Inferior parietal cortex (tissue), 1 donor: ENCODE results near the gene DENND5A.
A peak's percentile ranks its signal among the peaks of the same experiment; 100 is the strongest.
"Not testable (repeated sequence)": the region's sequence is repeated elsewhere in the genome, so short reads cannot be mapped to it uniquely, and the experiment has no call there.

Experiments
- DNase-seq: peaks from one replicate; pipeline ENCODE4 v3.0.0-alpha.2; 2016; ENCODE audit errors: extremely low spot score

The DENND5A gene

DNA sequence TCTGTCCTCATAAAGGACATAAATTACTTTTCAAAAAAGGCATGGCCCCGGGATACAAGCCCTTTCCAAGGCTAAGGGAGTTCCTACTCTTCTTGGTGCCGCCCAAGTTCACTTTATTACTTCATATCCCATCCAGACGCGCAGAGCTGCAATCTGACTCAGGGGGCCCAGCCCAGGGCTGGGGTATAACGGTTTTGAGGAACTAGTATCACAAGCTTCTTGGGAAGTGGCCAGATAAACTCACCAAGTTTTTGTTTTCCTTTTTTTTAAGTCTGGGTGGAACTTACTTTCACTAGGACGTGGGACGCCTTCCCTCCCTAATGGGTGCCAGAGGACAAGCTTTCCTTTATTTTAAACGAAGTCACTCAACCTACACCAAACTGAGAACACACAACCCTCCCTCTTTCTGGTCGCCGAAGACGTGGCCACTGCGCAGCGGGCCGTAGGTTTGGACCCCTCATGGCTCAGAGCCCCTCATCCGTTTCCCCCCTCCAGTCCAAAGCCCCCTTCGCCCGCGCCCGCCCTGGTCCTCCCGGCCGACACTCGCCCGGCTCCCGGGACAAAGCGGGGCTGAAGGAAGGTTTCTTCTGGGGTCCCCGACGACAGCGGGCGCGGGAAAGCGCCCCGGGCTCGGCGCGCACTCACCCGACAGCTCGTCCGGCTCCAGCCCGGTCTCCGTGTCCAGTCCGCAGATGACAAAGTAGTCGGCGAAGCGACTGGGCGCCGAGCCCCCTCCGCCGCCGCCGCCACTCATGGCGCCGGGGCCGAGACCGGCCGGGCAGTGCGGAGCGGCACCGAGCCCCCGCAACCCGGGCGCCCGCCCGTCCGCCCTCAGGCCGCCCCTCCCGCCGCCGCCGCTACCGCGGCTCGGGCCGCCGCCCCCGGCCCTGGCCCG lies 587 bp downstream of the DENND5A start:
- DNase-seq, result peak; percentile 74

DNA sequence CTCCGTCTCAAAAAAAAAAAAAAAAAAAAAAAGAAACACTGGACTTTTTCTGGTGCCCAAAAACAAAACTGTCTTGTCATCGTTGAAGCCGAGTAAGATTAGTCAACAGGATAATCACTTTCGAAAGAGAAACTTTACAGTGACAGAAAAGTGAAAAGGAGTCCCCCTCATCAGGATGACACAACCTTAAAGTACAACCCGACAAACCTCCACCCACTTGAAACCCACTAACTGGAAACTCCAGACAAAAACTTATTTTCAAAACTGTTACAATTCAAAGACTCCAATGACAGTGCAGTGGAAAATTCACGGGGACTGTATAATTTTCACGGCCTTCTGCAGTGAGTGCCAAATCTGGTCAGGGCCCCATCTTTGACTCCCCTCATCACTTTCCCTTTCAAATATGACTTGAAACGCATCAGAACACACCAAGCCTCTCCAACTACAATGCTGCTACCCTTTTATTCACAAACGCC lies 1.3 kb downstream of the DENND5A start:
- DNase-seq, result no peak

DNA sequence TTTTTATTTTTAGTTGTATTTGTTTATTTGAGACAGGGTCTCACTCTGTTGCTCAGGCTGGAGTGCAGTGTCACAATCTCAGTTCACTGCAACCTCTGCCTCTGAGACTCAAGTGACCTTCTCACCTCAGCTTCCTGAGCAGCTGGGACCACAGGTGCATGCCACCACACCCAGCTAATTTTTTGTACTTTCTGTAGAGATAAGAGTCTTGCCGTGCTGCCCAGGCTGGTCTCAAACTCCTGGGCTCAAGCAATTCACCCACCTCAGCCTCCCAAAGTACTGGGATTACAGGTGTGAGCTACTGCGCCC lies 4.4 kb downstream of the DENND5A start:
- DNase-seq, result not testable (repeated sequence)

DNA sequence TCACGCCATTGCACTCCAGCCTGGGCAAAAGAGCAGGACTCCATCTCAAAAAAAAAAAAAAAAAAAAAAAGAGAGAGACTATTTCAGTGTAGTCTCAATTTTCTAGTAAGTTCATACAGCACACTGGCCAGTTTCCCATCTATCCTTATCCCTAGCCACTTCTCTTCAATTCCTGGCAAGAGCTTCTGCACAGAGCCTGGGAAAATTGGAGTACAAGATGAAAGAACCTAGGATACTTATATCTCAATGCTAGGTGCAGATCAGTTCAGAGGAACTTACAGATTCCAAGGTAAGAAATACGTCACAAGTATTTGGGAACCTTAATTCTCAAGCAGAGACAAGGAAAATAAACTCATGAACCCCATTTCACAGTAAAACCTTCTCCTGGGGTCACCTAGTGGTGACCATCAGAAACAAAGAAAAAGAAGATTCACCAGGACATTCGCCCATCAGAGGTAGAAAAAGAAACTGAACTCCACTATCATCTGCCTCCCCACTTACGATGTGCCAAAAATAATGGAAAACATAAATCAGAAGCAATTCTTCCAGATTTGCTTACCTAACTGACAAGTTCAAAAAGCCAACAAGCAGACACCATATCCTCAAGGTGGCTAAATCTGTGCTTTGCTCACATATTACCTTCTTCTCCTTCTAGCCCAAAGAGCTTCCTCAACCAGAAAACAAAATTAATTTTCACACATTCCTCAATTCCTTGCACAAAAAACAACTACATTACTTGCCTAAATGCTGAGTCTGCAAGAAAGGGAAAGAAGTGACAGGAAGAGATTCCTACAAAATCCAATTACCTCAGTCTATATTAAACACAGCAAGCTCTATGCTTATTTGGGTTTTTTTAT lies 4.9 kb downstream of the DENND5A start:
- no peak for DNase-seq

DNA sequence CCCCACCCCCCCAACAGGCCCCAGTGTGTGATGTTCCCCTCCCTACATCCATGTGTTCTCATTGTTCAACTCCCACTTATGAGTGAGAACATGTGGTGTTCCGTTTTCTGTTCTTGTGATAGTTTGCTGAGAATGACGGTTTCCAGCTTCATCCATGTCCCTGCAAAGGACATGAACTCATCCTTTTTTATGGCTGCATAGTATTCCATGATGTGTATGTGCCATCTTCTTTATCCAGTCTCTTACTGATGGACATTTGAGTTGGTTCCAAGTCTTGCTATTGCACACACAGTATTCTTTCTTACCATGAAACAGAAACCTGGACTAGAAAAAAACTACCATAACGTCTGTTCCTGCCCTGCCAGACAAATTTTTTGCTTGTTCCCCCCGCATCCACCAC lies 6.9 kb downstream of the DENND5A start:
- DNase-seq, result not testable (repeated sequence)

DNA sequence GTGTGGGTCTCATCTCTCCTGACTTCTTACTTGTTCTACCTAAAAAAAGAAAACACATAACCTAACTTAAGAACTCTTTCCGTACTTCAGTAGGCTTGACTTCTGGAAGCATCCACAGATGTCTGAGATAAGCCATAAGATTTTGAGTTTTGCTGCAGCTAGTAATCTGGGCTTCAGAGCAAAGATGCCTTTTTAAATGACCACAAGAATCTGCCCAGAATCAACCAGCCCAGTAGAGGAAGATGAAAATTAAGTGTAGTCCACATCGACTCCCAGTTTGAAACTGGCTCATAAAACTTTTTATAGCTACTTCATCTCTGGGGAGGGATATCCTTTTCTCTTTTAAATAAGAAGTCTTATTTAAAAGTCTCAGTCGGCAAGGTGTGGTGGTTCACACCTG lies 10.7 kb downstream of the DENND5A start:
- DNase-seq, result no peak

DNA sequence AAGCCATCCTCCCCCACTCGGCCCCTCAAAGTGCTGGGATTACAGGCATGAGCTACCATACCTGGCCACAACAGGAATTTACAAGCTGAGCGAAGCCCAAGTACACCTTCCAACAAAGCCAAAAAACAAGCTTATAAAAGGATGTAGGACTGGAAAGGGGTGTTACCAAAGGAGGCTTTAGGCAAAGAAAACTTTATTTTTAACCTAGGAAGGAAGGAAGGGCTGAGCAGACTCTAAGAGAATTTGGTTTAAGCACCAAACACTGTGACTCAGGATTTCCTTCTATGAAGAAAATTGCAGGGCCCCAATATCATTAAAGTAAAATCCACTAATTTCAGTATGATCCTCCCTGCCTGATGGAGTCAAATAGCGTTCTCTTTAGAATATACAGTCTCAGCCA lies 12.1 kb downstream of the DENND5A start:
- no peak for DNase-seq

DNA sequence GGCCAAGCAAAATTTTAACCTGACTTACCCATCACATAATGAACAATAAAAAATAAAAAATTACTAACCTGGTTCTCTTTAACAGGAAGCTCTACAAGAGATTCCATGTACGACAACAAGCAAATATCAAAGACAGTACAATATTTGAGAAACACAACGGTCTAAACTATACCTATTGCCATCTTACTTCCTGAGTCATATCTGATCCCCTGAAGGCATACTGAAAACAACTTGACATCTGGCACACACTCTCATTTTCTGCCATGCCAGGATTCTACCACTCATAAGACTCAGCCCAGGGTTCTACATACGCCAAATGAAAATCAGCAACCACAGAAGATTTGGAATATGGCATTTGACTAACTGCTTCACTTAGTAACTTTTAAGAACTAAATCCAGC lies 13.8 kb downstream of the DENND5A start:
- DNase-seq, result no peak

DNA sequence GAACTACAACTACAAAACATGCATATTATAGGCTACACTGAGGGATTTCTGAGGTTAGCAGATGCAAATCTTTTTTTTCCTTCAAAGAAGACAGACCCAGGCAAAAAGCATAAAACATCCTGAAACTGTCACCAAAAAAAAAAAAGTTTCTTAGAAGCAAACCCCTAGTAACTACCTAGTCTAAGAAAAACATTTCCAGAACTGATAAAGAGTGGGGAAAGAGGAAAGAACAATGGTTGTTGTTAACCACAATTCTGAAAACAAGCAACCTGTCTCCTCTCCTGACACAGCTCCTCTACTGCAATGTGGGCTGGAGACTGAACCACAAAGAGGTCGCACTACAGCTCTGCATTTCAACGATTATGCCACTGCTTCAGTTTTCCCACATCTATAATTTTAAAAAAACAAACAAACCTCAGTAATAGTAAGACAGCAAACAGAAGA lies 15.0 kb downstream of the DENND5A start:
- no peak for DNase-seq

DNA sequence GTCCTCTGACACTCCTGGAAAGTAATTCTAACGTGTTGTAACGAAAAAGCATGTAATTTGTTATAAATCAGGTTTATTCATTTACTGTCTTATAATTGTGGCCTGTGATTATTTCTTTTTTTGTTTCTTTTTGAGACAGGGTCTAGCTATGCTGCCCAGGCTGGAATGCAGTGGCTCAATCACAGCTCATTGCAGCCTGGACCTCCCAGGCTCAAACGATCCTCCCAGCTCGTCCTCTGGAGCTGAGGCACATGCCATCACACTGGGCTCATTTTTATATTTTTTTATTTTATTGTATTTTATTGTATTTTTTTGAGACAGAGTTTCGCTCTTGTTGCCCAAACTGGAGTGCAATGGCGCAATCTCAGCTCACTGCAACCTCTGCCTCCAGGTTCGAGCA lies 15.9 kb downstream of the DENND5A start:
- no peak for DNase-seq

DNA sequence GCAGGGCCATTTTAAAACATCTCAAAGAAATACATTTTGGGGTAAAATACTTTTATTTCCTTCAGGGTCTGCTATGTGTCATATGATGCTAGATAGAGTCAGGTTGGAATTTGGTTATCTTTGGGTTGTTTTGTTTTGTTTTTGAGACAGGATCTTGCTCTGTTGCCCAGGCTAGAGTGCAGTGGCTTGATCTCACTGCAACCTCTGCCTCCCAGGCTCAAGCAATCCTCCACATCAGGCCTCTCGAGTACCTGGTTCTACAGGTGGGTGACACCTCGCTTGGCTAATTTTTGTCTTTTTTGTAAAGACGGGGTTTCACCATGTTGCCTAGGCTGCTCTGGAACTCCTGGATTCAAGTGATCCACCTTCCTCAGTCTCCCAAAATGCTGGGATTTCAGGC lies 17.3 kb downstream of the DENND5A start:
- no peak for DNase-seq

DNA sequence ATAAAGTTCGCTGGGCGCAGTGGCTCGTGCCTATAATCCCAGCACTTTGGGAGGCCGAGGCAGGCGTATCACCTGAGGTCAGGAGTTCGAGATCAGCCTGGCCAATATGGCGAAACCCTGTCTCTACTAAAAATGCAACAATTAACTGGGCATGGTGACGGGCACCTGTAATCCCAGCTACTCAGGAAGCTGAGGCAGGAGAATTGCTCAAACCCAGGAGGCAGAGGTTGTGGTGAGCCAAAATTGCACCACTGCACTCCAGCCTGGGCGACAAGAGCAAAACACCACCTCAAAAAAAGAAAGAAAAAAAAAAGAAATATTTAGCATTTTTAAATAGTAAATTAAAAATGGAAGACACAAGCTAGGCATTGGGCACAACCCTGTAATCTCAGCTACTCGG lies 28.9 kb downstream of the DENND5A start:
- not testable (repeated sequence) for DNase-seq

DNA sequence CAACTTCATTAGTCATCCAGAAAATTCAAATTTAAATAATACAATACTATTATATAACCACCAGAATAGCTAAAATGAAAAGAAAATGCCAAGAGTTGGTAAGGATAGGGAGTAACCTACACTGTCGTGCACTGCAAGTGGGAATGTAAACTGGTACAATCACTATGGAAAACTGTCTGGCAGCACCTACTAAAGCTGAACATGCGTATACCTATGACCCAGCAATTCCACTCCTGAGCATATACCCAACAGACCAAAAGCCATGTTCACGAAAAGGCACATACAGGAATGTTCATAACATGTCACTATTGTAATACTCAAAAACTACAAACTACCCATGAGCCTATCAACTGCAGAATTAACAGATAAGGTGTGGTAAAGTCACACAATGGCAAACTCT lies 32.7 kb downstream of the DENND5A start:
- no peak for DNase-seq

DNA sequence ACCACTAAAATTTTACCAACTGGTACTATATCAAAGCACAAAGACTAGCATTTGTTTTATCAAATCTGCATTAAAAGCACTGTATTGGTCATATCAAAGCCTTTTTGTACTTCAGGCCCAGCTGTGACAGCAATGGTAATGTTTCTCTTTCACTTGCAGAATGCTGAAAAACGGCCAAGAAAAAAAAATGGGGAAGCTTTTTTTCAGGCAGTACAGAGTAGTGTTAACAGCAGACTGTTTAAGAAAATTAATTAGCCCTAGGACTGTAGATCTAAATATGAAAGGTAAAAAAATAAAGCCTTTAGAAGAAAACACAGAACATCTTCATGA lies 33.3 kb downstream of the DENND5A start:
- DNase-seq, result peak; percentile 93

DNA sequence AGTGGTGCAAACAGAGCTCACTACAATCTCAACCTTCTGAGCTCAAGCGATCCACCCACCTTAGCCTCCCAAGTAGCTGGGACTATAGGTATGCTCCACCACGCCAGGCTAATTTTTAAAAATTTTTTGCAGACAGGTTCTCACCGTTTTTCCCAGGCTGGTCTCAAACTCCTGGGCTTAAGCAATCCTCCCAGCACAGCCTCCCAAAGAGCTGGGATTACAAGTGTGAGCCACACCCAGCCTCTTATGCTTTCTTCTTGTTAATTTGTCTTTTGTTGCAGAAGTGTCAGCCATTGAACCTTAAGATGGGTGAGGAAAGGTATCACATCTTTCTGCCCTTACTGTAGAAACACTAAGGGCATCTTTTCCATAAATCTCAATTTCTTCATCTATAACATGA lies 34.9 kb downstream of the DENND5A start:
- DNase-seq, result no peak

DNA sequence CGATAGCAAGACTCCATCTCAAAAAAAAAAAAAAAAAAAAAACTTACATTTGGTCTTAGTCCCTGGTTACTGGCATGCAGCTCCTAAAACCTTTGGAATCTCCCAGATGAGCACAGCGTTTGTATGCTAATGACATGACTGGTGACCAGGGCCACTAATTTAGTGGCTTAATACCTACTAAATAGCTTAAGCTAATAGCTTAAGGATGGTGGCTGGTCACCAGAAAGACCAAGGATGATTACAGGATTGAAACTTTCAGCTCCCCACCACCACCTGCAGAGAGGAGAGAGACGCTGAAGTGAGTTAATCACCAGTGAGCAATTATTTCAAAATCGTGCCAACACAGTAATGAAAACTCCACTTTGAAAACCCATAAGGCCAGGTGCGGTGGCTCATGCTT lies 37.1 kb downstream of the DENND5A start:
- DNase-seq, result no peak

DNA sequence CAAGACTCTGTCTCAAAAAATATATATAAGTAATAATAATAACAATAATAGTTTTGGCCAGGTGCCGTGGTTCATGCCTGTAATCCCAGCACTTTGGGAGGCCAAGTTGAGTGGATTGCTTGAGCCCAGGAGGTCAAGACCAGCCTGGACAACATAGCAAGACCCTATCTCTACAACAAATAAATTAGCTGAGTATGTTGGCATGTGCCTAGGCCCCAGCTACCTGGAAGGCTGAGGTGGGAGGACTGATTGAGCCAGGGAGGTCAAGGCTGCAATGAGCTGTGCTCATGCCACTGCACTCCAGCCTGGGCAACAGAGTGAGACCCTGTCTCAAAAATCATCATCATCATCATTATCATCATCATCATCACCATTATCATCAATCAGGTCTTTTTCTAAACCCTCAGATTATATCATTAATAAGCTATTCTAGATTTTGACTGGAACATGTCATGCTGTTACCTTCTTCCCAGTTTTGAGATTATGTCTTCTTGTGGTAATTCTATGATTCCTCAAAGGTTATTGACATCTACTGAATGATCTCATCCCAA lies 39.3 kb downstream of the DENND5A start:
- DNase-seq, result no peak

DNA sequence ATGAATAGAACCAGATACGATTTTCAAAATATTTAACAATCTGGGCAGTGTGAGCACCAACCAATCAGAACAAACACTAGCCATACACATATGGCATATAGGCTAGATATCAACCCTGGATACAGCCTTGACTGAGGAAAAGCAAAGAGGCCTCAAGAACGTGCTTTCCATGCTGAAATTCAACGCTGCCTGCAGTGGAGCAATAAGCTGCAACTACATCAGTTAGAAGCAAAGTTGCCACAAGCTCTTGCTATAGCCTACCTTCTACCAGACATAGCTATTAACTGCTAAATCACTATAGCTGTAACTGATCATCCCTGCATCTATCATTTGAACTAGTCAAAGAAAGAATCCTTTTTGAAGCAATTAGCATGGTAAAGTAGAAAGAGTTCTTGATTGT lies 42.5 kb downstream of the DENND5A start:
- DNase-seq, result no peak

DNA sequence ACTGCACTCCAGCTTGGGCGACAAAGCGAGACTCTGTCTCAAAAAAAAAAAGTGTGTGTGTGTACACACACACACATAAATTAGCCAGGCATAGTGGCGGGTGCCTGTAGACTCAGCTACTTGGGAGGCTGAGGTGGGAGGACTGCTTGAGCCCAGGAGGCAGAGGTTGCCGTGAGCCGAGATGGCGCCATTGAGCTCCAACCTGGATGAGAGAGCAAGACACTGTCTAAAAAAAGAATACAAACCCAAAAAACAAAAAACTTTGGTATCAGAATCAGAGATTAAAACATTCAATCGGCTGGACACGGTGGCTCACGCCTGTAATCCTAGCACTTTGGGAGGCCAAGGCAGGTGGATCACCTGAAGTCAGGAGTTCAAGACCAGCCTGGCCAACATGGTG lies 44.3 kb downstream of the DENND5A start:
- DNase-seq, result not testable (repeated sequence)

DNA sequence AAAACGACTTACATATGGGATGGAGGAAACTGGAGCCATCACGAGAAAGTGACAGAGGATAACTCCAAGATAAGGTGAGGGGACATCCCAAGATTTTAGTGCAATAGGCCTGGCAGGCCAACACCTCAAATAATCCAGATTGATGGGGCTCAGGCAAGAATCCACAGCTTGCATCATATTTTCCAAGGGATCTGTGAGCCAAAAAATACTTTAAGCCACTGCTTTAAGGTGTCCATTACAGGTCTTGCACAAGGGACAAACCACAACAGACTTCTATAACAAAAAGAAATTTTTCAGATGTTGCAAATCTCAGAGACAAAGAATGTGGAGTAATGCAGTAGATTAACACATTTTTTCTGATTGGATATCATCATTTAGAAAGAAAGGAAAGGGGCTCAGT lies 45.6 kb downstream of the DENND5A start:
- DNase-seq, result no peak

DNA sequence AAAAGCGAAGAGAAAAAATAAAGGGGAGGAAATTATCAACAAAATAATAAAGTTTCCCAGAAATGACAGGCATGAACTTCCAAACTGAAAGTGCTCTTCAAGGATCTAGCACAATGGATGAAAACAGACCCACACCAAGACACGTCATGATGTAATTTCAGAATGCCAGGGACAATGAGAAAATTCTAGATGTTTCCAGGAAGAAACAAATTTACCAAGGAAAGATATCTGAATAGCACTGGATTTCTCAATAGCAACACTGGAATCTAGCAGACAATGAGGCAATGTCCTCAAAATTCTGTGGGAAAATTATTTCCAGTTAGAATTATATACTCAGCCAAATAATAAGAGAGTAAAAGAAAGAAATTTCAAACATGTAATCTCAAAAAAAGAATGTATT lies 46.0 kb downstream of the DENND5A start:
- DNase-seq, result no peak

DNA sequence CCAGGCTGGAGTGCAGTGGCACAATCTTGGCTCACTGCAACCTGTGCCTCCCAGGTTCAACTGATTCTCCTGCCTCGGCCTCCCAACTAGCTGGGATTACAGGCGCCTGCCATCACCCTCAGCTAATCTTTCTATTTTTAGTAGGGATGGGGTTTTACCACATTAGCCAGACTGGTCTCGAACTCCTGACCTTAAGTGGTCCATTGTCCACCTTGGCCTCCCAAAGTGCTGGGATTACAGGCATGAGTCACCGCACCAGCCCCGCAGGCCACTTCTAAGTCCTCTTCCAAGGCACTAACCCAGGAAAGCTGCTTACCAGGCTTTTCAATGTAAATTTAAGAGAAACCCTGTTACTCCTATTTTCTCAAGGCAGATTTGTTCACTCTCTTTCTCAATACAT lies 50.4 kb downstream of the DENND5A start:
- no peak for DNase-seq

DNA sequence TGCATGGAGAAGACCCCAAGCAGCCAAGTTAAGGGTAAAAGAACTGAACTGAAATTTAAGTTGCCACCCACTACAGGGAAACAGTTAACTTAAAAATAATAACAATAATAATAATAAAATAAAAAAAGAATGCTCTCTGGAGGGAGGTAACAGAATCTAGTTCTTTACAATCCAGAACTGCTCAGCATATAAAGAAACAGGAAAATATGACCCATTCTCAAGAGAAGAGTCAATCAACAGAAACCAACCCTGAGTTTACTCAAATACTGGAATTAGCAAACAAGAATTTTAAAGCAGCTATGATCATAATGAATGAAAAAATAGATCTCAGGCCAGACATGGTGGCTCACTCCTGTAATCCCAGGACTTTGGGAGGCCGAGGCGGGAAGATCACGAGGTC lies 53.8 kb downstream of the DENND5A start:
- DNase-seq, result no peak
